RWPE2 (cell line): ENCODE results near the gene ACOT7.

Experiments
- ATAC-seq: fragments of 200-7000 bp; cut with Tn5 transposase; 3 replicates; pipeline ENCODE4 v1.9.1; 2021; ENCODE audit warnings: low read depth
- DNase-seq: peaks from one replicate; pipeline ENCODE4 v3.0.0-alpha.2; 2020; ENCODE audit warnings: low spot score
- H3K27ac ChIP-seq: fragments of 450-650 bp; 2 replicates; pipeline ENCODE4 v1.5.1; 2017; ENCODE audit warnings: mild to moderate bottlenecking; ENCODE audit not compliant: poor library complexity, severe bottlenecking
- H3K27me3 ChIP-seq: fragments of 250-450 bp; sonication (Bioruptor Pico); 2 replicates; pipeline ENCODE4 v1.5.1; 2021; ENCODE audit warnings: mild to moderate bottlenecking, moderate library complexity; ENCODE audit not compliant: insufficient read depth, poor library complexity, severe bottlenecking
- H3K36me3 ChIP-seq: fragments of 250-450 bp; sonication (Bioruptor Pico); 2 replicates; pipeline ENCODE4 v1.5.1; 2020; ENCODE audit warnings: low read depth, mild to moderate bottlenecking, moderate library complexity
- H3K4me1 ChIP-seq: fragments of 250-450 bp; sonication (Bioruptor Pico); 2 replicates; pipeline ENCODE4 v1.5.1; 2021; ENCODE audit warnings: mild to moderate bottlenecking, moderate library complexity; ENCODE audit not compliant: insufficient read depth, poor library complexity, severe bottlenecking
- H3K4me3 ChIP-seq: fragments of 250-450 bp; sonication (Bioruptor Pico); 2 replicates; pipeline ENCODE4 v1.5.1; 2021; ENCODE audit warnings: mild to moderate bottlenecking, moderate library complexity; ENCODE audit not compliant: severe bottlenecking
- H3K9me3 ChIP-seq: fragments of 250-450 bp; sonication (Bioruptor Pico); 2 replicates; pipeline ENCODE4 v1.5.1; 2021; ENCODE audit warnings: mild to moderate bottlenecking, moderate library complexity; ENCODE audit not compliant: severe bottlenecking
- CTCF ChIP-seq: fragments of 450-650 bp; IDR thresholded peaks from one replicate; pipeline ENCODE4 v1.5.1; 2017; ENCODE audit warnings: mild to moderate bottlenecking, moderate library complexity; ENCODE audit not compliant: poor library complexity, severe bottlenecking

The ACOT7 gene

GRCh38 chr1:6427441-6428390 is 34.1 kb upstream of the ACOT7 start:
- no peaks in the 10 kb centered on the region for H3K36me3 ChIP-seq
- ATAC-seq (no peak), DNase-seq (no peak)
- no peak for TF ChIP-seq CTCF
- H3K27me3 ChIP-seq, result peaks cover 6% of the 10 kb centered on the region
- no peak overlapping the region for H3K4me3 ChIP-seq
- H3K4me1 ChIP-seq, result peaks cover 7% of the 10 kb centered on the region
- H3K9me3 ChIP-seq, result no peaks in the 10 kb centered on the region
- H3K27ac ChIP-seq, result no peak overlapping the region

GRCh38 chr1:6426972-6427350 is 33.4 kb upstream of the ACOT7 start:
- Histone ChIP-seq H3K27me3 (peaks cover 6% of the 10 kb centered on the region), H3K4me3 (no peak overlapping the region), H3K36me3 (no peaks in the 10 kb centered on the region), H3K9me3 (no peaks in the 10 kb centered on the region), H3K4me1 (peaks cover 10% of the 10 kb centered on the region), H3K27ac (no peak overlapping the region)
- DNase-seq (peak; percentile 51), ATAC-seq (no peak)
- no peak for TF ChIP-seq CTCF

GRCh38 chr1:6426277-6426971 is 32.9 kb upstream of the ACOT7 start:
- ATAC-seq (no peak), DNase-seq (peak; percentile 67)
- Histone ChIP-seq H3K9me3 (no peaks in the 10 kb centered on the region), H3K27ac (no peak overlapping the region), H3K36me3 (no peaks in the 10 kb centered on the region), H3K27me3 (peaks cover 6% of the 10 kb centered on the region), H3K4me1 (peaks cover 14% of the 10 kb centered on the region), H3K4me3 (no peak overlapping the region)
- no peak for TF ChIP-seq CTCF

- DNase-seq (peak; percentile 65), ATAC-seq (no peak)
- no peak overlapping the region for H3K4me3 ChIP-seq
- H3K4me1 ChIP-seq, result peaks cover 14% of the 10 kb centered on the region
- no peaks in the 10 kb centered on the region for H3K36me3 ChIP-seq
- no peak overlapping the region for H3K27ac ChIP-seq
- peaks cover 6% of the 10 kb centered on the region for H3K27me3 ChIP-seq
- no peaks in the 10 kb centered on the region for H3K9me3 ChIP-seq
- TF ChIP-seq CTCF, result no peak
Observed at GRCh38 chr1:6425658-6426057, 32.1 kb upstream of the ACOT7 start.
